Non-pigmented ciliary epithelial cell (primary cell): ENCODE results near the gene OLFML2A.
"Not testable (repeated sequence)": the region's sequence is repeated elsewhere in the genome, so short reads cannot be mapped to it uniquely, and the experiment has no call there.

ENCODE experiments used
- DNase-seq: peaks from one replicate; pipeline ENCODE4 v3.0.0-alpha.2; 2010; ENCODE audit warnings: low read depth

Gene OLFML2A

DNA sequence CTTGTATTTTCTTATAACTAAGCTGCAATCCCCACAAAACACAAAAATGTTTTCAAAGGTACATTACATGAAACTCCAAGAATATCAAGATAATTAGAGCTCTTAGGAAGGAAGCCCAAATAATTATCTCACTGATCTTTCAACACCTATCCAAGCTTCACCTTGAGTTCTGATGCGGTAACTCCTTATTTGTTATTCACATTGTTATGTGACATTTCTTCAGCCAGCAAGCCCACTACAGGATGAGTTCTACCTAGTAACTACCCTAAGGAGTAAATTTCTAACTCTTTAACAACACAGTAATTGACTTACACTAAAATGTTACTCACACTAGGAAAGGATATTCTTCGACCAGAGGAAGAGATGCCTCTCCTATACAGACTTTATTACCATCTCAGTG is 15.7 kb upstream of the OLFML2A start:
- DNase-seq, result no peak

DNA sequence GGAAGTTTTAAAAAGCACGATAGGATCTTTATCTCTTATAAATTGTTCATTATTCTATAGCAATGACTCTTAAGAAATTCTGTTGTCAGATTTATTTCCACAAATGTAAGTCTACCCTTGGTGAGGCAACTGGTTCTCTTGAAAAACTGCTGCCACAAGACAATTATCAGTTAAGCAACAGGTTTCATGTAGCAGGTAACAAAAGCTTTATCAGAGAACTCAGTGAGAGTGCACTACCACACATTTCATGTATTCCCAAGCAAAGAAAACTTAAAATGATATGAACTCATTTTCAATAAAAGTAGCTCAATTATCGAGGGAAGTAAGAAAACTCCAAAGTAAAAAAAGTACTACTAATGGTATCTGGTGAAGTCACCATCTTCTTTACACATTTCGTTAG is 15.2 kb upstream of the OLFML2A start:
- no peak for DNase-seq

DNA sequence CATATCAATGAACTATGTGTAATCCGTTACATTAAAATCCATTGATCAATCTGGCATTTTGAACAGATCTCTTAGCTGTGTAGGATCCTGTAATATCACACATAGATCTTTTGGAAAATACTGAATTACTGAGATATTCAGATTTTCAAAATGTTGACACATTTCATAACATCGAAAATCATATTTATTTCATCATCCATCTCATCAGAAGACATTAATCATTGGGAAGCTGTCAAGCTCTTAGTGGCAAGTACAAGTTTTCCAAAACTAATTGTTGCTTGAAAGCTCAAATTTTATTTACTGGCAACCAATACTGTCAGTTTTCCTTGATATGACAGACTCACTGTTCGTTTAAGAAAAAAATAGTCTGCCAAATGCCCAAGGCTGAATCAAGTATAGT is 14.3 kb upstream of the OLFML2A start:
- no peak for DNase-seq

DNA sequence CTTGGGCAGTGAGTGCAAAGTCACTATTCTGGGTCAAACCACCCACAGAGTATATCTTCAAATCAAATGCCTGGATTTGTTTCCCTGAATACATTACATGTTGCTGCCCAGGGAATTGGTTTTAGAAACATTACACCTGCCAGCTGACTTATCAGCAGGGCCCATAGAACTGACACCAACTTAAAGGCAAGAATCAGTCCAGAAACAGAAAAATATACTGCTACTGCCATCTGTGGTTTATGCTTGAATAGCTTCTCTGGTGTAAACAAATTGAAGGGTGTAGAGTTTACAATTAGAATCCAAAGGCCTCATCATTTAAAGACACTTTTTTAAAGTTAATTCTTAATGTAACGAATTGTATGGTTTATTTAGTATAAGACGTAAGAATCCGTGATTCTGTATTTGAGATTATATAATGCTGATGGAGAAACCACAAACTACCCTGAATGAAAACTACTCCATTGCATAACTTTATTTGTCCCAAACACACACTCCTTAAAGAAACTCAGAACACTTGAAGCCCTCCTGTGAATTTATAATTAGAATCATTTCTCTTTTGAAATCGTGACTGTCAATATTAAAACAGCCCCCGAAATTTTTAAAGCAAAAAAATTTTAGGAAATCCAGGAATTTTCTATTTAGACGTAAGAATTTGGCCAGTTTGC is 12.0 kb upstream of the OLFML2A start:
- DNase-seq, result no peak

DNA sequence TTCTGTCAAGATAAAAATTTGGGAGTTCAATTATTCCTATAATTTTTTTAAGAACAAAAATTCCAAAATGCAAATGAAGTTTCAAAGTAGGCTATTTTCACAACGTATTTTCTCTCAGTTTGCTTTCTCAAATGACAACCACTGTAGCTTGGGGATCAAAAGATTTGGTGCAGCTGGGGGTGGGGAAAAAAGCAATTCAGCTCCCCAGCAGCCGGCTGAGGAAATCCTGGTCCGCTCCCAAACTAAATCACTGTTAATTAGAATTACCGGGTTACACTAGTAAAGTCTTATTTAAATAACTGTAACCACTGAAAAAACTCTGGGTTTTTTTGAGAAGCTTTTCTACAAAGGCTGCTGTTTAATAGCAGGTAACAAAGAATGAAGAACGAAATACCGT is 11.5 kb upstream of the OLFML2A start:
- no peak for DNase-seq

DNA sequence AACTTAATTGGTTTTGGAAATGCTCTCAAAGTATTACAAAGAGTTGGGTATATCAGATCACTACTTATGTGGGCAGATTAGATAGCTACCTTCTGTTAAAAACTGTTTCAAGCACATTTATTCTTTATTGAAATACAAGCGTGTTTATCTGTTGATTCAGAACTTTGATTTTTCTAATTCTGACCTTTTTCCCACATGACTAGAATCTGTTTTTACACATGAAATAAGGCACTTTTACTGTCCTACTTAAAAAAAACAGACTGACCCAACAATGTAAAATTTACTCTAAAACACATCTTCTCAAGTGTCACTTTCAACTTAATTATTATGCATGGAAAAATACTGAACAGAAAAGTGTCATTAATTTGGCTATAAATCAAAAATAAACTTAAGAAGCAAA is 10.6 kb upstream of the OLFML2A start:
- DNase-seq, result no peak

DNA sequence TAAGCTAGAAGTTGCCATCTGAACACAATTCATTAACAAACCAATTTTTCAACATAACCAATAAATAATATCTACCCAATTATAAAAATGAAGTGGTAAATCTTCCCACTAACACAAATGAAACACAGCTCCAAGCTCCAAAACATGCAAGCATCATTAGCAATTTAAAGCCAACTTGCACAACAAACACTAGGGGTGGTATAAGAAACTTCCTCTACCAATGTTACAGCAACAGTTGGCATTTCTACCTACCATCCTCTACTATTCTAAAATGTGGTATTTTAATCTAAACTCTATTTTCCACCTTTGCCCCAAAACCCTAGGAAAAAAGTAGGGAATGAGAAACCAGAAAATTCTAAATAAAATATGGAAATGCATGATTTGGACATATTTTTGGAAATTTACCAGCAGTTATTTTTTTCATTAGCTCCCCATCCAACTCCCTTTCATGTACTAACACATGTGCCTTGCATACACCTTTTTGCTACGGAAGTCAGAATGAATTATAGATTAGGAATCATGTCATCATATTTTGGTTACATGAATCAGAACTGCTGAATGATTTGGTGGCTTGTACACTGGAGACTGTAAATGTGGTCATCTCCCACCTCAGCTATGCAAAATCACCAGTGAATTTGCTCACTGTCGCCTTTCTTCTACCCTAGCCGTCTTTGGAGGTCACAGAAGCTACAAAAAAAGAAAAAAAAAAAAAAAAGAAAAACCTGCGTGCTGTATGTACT is 9.9 kb upstream of the OLFML2A start:
- no peak for DNase-seq

DNA sequence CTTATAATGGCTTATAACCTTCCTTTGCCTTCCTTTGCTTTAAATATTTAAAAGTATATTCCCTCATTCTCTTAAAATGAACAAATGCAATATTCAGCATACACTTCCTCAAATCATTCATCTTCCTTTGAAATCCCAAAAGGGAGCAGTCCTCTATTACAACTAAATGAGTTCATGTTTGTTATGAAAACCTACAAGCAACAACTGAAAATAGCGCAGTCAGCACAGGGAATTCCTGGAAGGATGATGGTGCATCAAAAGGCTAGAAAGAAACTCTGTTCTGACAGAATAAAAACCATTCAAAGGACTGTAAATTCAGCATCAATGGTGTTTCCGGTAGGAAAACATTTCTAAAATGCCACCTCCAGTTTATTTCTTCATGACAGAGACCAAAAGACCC is 9.1 kb upstream of the OLFML2A start:
- no peak for DNase-seq

DNA sequence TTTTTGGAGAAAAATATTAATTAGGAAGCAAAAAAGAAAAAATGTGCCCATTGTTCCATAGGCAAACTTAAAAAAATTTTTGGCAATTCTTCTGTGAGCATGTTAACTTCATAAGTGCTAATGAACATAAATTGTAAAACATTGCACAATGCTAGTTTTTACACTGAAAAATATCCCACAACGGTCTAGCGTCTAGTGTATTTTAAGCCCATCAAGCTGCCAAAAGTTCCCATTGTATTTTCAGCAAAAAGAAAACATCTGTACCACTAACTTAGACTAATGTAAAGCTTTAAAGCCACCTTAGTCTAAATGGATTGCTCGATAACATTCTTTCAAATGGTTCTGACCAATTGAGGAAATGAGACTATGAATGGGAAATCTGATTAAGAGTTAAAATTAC is 8.6 kb upstream of the OLFML2A start:
- DNase-seq, result no peak

DNA sequence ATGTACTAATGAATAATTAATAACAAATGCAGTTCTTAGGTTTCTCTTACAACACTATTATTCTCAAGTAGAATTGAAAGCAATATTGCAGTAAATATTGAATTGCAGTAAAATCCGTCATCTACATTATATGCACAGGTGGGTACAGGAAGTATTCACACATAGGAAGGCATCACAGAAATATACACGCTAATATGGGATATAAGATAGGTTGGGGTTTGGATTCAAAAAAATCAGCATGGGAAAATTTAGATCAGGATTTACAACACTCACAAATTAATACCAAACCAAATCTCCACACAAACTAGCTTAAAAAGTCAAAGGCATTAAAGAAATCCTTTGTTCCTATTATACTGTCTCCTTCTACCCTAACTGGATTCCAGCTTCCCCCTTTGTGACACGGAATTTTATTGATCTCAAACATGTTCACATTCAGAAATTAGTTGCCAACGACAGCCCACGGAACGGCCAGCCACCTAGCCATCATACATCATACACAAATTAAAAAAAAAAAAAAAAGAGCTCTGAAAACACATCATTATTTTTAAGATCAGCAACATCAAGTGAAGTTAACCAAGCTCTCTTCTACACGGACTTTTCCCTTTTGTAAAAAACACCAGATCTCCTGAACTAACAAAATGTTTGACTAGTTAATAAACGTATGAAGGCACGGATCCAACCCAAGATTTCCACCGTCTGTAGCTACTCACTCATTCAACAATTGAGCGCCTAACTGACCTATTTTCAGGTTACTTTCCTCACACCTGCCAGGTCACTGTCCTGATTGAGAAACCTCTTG is 8.0 kb upstream of the OLFML2A start:
- no peak for DNase-seq

DNA sequence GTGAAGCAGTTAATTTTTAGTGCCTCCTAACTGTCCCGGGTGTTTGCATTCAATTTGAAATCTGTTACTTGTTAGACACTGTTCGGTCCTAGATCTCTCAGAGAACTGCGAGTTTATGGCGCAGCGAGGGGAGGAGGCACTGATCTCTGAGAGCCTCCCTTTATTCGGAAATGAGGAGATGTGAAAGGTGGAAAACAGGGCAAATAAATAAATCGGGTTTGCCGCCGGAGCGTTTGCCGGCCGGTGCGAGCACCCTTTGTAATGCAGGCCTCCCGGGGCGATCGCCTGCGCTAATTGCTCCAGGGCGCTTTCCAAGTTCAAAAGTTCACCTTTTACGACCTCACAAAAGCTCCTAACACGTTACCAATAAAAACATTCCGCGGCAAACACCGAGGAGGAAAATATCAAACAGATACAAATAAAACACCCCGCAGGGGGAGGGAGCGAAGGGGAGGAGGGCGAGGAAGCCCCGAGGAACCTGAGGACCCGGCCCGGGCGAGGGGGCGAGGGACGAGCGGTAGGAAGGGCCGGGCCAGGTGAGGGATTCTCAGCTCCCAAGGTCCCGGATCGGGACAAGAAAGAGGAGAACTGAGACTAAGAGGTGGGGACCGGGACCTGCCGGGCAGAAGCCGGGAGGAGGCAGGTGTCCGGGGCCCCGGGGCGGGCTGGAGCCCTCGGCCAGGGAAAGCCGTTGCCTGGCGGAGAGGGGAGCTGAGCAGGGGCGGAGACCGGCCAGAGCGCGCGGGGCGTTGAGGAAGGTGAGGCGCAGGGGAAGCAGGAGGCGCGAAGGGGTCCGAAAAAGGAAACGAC is 7.2 kb upstream of the OLFML2A start:
- no peak for DNase-seq

DNA sequence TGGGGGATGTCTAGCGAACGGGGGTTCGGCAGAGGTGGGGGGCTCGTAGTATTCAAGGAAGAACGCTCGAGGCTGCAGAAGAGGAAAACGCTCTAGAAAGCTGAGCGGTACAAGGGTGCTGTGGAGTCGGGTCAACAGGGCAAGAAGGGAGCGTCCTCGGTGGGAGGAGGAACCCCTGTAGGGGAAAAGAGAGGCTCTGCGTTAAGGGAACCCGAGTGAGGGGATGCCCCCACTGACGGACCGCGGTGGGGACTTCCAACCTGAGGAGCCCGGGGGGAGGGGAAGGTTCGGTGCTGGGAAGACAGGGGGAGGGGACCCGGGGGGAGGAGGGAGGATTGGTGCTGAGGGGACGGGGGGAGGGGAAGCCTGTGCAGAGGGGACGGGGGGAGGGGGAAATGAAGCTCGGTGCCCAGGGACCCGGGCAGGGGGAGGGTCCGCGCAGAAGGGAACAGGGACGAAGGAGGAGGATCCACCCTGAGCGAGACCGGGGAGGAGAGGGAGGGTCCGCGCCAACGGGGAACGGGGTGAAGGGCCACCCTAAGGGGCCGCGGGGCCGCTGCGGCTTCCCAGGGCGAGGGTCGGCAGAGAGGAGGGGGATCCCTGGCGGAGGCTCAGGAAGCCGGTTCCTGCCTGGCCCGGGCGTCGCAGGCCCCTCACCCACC is 6.4 kb upstream of the OLFML2A start:
- DNase-seq, result no peak

DNA sequence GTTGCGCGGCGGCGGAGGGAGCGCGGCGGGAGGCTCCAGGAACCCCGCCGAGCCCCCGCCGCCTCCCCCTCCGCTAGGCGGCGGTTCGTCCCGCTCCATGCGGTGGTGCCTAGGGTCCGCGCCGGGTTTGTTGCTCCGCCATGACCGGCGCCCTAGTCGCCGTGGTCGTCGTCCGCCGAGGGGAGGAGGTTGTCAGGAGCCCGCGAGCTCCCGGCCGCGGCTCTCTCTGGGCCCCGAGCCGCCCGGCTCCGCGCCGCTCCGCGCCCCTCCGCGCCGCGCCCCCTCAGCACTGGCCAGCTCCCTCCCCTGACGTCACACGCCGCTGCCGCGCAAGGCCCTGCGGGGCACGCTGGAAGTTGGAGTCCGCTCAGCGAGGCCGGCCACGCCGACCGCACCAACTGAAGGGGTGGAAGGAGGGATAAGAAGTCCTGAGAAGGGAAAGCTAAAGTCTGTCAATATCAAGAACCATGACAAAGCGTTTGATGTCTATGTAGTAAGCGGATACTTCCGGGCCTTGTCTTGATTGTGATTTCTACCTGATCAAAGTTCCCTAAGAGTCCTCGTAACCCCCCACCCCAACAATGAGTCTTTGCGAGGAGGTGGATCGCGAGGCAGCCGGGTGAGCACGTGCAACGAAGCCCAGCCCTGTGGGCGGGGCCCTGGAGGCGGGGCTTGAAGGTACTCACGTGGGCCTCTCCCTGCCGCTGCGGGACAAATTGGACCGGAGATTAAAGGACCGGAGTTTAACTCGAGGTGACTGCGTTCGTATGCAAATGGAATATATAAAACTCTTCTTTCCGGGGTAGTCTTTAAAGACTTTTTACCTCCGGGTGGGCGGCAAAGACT is 5.7 kb upstream of the OLFML2A start, which contains the start of gene NR6A1:
TSS of gene NR6A1 (minus strand) at position 291 of the 846 bp plus-strand sequence.
- peak; percentile 70 for DNase-seq

DNA sequence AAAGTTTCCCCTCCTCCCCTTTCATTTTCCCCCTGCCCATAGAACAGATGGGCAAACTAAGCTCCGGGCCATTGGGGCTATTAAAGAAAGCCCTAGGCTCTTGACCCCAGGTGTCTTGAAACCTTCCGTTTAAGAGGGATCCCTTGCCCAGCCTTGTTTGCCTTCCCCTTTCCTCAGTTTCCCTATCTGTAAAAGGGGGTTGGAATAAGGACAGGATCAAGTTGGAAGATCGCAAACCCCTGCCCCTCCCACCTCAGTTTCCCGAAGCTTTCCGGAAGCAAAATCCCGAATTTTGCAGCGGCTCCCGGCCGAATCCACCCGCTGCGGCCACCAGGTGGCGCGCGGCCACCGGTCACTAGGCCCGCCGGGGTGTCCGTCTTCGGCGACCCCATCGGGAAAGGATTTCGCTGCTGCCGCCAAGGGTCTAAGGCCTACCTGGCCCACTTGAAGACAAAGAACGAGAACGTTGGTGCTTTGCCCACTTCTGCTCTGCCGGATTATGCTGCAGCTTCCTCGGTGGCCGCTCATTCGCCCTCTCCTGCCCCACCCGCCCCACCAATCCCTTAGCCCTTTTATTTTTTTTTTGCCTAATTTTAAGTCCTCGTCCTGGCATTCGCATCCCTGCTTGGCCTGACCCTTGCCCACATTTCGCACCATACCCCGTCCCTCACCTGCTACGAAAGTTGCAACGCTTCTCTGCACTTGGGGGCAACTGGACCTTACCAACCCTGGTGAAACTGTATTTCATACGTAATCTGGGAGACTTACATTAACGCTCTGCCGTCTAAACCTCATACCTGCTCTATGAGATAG is 4.9 kb upstream of the OLFML2A start:
- no peak for DNase-seq

DNA sequence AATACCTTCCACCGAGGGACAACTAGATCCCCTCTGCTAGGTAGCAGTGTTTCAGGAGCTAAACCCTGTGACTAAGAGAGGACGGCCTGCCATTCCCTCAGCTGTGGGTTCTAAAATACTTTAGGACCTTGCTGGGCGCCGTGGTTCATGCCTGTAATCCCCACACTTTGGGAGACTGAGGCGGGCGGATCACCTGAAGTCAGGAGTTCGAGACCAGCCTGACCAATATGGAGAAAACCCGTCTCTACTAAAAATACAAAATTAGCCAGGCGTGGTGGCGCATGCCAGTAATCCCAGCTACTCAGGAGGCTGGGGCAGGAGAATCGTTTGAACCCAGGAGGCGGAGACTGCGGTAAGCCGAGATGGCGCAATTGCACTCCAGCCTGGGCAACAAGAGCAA is 4.1 kb upstream of the OLFML2A start:
- not testable (repeated sequence) for DNase-seq

DNA sequence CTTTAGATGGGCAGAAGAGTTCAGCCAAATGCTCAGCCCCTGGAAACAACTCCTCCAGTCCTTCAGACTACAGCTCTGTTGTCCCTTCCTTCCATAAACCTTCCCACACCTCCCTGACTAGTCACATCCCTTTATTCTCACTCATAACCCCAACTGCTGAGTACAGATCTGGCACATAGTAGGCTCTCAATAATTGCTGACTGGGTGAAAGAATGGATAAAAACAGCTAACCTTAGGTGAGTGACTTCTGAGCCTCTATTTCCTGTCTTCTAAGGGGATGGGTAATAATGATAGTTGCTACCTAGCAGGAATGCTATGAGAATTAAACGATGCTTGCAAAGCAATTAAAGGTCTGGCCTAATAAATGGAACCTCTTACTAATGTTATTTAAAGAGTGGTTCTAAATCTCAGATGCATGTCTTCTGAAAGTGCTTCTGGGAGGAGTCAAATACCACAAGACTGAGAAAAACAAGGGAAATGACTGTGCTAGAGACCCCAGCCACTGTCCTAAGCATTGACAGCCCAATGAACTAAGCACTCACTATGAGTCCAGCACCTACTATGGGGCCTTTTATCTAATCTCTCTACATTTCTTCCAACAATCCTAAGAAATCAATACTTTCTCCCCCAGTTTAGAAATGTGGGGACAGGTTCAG is 3.3 kb upstream of the OLFML2A start:
- no peak for DNase-seq

DNA sequence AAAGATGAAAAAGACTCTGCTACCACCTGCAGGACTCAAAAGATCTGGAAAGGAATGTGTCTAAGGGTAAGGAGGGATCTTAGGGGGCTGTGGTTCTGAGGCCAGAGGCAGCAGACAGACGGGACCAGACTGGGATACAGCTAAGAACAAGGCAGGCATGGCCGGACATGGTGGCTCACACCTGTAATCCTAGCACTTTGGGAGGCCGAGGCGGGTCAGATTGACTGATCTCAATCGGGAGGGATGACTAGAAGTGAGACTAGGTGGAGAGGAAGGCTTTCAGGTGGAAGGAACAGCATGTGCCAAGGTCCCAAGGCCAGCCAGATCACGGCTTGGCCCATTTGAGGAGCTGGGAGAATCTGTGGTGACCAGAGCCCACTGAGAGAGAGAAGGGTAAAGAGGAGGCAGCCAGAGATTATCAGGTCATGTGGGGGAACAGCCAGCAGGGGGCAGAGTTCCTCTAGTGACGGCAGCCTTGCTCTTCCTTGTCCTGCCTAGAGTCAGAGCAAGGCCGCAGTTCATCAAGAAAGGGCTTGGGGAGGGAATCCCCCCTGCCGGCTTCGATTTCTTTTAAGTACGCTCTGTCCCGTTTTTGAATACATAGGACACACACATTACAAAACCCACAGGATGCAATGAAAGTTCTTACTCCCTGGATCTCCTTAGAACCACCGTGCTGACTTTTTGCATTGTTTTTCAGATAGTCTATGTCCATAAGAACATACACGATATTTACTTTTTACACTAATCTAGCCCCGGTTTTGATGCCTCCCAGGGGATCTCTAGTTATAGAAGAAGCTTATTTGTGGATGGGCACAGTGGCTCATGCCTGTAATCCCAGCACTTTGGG is 2.6 kb upstream of the OLFML2A start:
- no peak for DNase-seq

DNA sequence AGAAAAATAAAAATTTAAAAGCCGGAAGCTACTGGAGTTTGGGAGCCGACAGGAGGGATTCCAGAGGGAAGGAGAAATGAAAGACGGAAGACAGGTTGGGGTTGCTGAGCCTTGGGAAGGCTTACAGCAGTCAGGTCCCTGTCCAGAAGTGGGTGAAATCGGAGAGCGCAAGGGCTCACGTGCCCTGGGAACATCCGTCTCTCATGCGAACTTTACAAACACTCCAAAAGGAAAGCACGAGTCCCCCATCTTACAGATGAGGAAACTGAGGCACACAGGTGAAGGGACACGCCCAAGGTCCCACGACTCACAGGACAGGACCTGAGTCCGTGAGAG is 347 bp upstream of the OLFML2A start:
- no peak for DNase-seq
